Right atrium auricular region (tissue), 2 donors: ENCODE measurements around the gene ZBTB18. TPM values are rescaled to one million over a fixed set of nuclear protein-coding genes. Genes with fewer than 3 reads are reported as not detected.
A peak's percentile ranks its signal among the peaks of the same experiment; 100 is the strongest.

ENCODE experiments used
- DNase-seq: peaks from one replicate; pipeline ENCODE4 v3.0.0-alpha.2; 2019; ENCODE audit warnings: low spot score
- H3K27ac ChIP-seq, 2 donors: fragments of 200-600 bp; sonication (generic); 1 replicate in 1 of 2; 2 replicates in 1 of 2; pipeline ENCODE4 v1.5.1; 2016 to 2019
- H3K27me3 ChIP-seq, 2 donors: fragments of 200-600 bp; sonication (generic); one replicate each; pipeline versions ENCODE4 v1.5.1 to v1.6.0; 2017 to 2019
- H3K36me3 ChIP-seq: fragments of 200-600 bp; sonication (generic); one replicate; pipeline ENCODE4 v1.5.1; 2016
- H3K4me1 ChIP-seq, 2 donors: fragments of 200-600 bp; sonication (generic); one replicate each; pipeline versions ENCODE4 v1.5.1 to v1.6.0; 2017 to 2019
- H3K4me3 ChIP-seq, 2 donors: fragments of 200-600 bp; sonication (generic); 1 replicate in 1 of 2; 2 replicates in 1 of 2; pipeline ENCODE4 v1.5.1; 2017 to 2019; ENCODE audit warnings: mild to moderate bottlenecking in 1 of 2, moderate library complexity in 1 of 2
- H3K9me3 ChIP-seq, 2 donors: fragments of 200-600 bp; sonication (generic); one replicate each; pipeline ENCODE4 v1.5.1; 2019
- total RNA-seq, 2 donors: library from RNA; depleted of rRNA; stranded (reverse); fragments of >200 nt; gene quantifications; one replicate each; pipeline ENCODE4 v1.1.0, GENCODE V29; 2016
- TF ChIP-seq, protein P1 (sequence below), 2 donors: fragments of 200-600 bp; sonication (generic); IDR thresholded peaks; one replicate each; pipeline ENCODE4 v1.5.1; 2019; ENCODE audit warnings: antibody characterized with exemption in 2 of 2

ZBTB18 gene
- total RNA-seq, 2 donors from 2014 or later, result 14.9 to 19.7 TPM

DNA sequence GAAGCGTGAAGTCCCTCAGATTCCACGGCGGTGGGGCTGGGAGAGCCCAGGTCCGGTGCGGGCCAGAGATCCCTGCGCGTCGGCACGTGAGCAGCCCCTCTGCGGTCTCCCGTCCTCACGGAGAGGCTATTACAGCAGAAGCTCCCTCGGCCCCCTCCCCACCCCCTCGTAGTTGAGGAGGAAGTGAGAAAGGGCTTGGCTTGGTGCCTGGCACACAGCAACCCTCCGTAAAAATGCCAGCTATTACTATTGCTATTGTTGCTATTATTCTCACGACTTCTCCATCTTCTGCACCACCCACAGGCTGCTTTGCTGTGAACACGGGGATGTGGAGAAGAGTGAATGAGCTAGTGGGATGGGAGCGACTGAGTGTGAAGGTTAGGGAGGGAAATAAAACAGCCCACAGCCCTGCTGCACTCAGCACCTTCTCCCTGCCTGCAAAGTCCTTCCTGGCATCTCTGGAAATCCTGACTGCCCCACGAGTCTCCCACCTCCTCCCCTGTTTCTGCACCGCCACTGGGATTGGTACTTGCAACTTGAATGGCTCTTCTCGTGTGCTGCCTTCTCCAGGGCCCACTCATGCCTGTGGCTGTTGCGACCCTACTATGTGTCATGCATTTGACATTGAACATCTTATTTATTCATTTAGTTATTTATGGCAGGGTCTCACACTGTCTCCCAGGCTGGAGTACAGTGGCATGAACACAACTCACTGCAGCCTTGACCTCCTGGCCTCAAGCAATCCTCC is 26.6 kb downstream of the ZBTB18 start:
- H3K4me3 ChIP-seq, result no peak overlapping the region
- no peaks in the 10 kb centered on the region for H3K4me1 ChIP-seq
- TF ChIP-seq, protein P1, sequence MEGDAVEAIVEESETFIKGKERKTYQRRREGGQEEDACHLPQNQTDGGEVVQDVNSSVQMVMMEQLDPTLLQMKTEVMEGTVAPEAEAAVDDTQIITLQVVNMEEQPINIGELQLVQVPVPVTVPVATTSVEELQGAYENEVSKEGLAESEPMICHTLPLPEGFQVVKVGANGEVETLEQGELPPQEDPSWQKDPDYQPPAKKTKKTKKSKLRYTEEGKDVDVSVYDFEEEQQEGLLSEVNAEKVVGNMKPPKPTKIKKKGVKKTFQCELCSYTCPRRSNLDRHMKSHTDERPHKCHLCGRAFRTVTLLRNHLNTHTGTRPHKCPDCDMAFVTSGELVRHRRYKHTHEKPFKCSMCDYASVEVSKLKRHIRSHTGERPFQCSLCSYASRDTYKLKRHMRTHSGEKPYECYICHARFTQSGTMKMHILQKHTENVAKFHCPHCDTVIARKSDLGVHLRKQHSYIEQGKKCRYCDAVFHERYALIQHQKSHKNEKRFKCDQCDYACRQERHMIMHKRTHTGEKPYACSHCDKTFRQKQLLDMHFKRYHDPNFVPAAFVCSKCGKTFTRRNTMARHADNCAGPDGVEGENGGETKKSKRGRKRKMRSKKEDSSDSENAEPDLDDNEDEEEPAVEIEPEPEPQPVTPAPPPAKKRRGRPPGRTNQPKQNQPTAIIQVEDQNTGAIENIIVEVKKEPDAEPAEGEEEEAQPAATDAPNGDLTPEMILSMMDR (IDR thresholded peaks at IDR 0.05), result no peak
- H3K36me3 ChIP-seq, result no peaks in the 10 kb centered on the region
- no peak overlapping the region for H3K27ac ChIP-seq
- peak; percentile 38 for DNase-seq
- H3K9me3 ChIP-seq, result no peaks in the 10 kb centered on the region
- no peaks in the 10 kb centered on the region for H3K27me3 ChIP-seq

DNA sequence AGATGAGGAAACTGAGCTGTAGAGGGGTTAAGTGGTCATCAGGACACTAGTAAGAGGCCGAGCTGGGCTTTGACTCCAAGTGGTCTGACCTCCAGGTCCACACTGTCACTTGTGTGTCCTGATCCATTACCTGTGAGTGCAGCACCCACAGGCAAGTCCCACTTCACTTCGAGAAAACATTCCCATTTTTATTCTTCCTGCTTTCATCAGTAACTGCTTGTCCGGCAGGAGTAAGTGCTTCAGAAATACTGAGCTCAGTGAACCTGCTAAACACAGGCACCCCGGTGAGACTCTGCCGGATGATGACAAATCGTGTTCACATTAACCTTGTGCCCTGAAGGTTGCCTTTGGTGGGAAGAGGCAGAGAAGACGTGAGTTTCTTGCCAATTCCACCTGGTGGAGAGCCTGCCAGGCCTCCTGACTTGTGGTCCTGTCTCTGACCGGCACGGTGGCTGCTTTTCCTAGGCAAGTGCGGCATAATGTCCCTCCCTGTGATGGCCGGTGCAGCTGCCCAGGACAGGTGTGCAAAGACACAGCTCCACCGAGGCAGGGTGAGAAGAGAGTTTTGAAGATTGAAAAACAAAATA is 29.4 kb downstream of the ZBTB18 start:
- no peak overlapping the region for H3K27ac ChIP-seq
- H3K9me3 ChIP-seq, result peaks cover 0 to 2% of the 10 kb centered on the region in 2 donors
- DNase-seq, result no peak
- no peak overlapping the region for H3K4me3 ChIP-seq
- H3K4me1 ChIP-seq, result no peaks in the 10 kb centered on the region
- no peaks in the 10 kb centered on the region for H3K36me3 ChIP-seq
- TF ChIP-seq, protein P1 (IDR thresholded peaks at IDR 0.05), result no peak
- no peaks in the 10 kb centered on the region for H3K27me3 ChIP-seq

DNA sequence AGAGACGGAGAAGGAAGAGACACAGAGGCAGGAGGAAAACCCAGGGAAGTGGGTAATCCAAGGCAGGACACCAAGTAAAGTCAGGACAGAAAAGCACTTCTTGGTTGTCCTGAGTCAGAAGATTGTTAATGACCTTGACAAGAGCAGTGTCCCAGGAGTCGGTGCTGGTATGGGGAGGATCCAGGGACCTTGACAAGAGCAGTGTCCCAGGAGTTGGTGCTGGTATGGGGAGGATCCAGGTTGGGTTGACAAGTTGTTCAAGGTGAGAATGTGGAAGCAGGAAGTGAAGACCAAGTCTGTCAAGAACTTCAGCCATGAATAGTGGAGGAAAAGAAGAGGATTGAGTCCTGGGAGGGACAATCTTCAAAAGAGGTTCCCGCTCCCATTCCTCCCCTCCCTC is 31.9 kb downstream of the ZBTB18 start:
- H3K4me1 ChIP-seq, result no peaks in the 10 kb centered on the region
- H3K27ac ChIP-seq, result no peak overlapping the region
- TF ChIP-seq, protein P1 (IDR thresholded peaks at IDR 0.05), result no peak
- no peak for DNase-seq
- no peaks in the 10 kb centered on the region for H3K36me3 ChIP-seq
- no peak overlapping the region for H3K4me3 ChIP-seq
- H3K9me3 ChIP-seq, result peaks cover 0 to 12% of the 10 kb centered on the region in 2 donors
- no peaks in the 10 kb centered on the region for H3K27me3 ChIP-seq

DNA sequence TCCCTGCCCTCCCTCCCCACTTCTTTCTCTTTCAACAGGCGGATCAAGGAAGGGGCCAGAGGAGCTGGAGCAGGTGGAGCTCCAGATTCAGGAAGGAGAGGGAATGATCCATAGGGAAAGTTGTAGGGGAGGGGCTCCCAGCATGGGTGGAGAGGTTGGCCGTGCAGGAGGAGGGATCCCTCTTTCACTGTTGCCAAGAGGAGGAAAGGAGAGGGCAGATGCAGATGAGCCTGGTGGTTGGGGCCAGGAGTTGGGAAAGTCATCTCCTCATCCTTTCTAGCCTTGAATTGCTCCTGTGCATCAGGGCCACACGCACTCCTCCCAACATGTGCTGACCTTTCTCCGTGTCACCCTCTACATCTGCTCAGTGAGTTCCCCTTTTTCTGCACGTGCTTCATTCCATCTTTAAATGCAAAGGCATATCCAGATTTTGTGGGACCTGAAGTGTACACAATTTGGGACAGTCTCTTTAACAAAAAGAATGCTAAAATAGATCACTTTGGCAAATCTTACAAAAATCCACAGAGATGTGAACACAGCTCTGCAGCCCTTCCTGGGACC is 32.4 kb downstream of the ZBTB18 start:
- H3K9me3 ChIP-seq, result peaks cover 0 to 12% of the 10 kb centered on the region in 2 donors
- DNase-seq, result no peak
- TF ChIP-seq, protein P1 (IDR thresholded peaks at IDR 0.05), result no peak

DNA sequence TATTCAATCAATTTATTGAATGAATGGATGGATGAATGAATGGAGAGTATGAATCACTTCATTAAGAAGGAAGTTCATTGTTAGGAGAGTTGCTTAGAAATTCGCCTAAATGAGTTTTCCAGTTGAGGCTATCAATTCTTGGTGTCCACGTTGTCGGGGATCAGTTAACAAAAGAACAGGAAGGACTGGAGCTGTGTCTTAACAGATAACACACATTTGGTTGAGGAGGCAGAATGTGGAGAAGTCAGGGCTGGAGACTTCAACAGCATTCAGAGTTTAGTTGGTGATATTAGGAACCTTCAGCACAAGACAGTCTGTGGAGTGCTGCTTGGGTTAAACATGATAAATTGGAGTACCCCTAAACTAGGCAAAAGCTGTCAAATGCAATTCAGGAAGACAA is 33.7 kb downstream of the ZBTB18 start:
- Histone ChIP-seq H3K36me3 (no peaks in the 10 kb centered on the region), H3K27ac (no peak overlapping the region), H3K4me3 (no peak overlapping the region), H3K27me3 (no peaks in the 10 kb centered on the region), H3K4me1 (no peaks in the 10 kb centered on the region), H3K9me3 (peaks cover 0 to 12% of the 10 kb centered on the region in 2 donors)
- DNase-seq, result no peak
- TF ChIP-seq, protein P1 (IDR thresholded peaks at IDR 0.05), result no peak

More for the DNA sequence above, 32.4 kb downstream of the ZBTB18 start:
- H3K27me3 ChIP-seq, result no peaks in the 10 kb centered on the region
- no peak overlapping the region for H3K4me3 ChIP-seq
- no peaks in the 10 kb centered on the region for H3K36me3 ChIP-seq
- no peak overlapping the region for H3K27ac ChIP-seq
- H3K4me1 ChIP-seq, result no peaks in the 10 kb centered on the region
